Measurements from ENCODE around the gene KIF1B.

- no peak for TF ChIP-seq EZH2 (IDR thresholded peaks at IDR 0.05; ENCODE audit: borderline replicate concordance, low read depth, low read length)
- no peak for TF ChIP-seq E2F4 (CRISPR knock-in tag; IDR thresholded peaks at IDR 0.05; ENCODE audit: low read depth)
- no peak for TF ChIP-seq RAD21 (CRISPR knock-in tag; conservative IDR thresholded peaks at IDR 0.05 in 1 of 2, IDR thresholded peaks at IDR 0.05 in 1 of 2)
- no peak for TF ChIP-seq ELF4 (CRISPR knock-in tag; IDR thresholded peaks at IDR 0.05)
- no peak for TF ChIP-seq CTCF (IDR thresholded peaks at IDR 0.05 in 2 of 3, conservative IDR thresholded peaks at IDR 0.05 in 1 of 3; ENCODE audit: insufficient read depth in 2 of 3, low read depth in 1 of 3, low read length in 3 of 3)
- no peak for TF ChIP-seq TCF7 (IDR thresholded peaks at IDR 0.05; ENCODE audit: borderline replicate concordance)
- no peak for TF ChIP-seq ZNF232 (CRISPR knock-in tag; IDR thresholded peaks at IDR 0.05)
- no peak for TF ChIP-seq ARID4B (CRISPR knock-in tag; IDR thresholded peaks at IDR 0.05)
- TF ChIP-seq U2AF1 (optimal IDR thresholded peaks at IDR 0.05; ENCODE audit: low read depth, low read length): no peak
- no peak for TF ChIP-seq PATZ1 (CRISPR knock-in tag; IDR thresholded peaks at IDR 0.05; ENCODE audit: borderline replicate concordance)
- TF ChIP-seq HOXB6 (CRISPR knock-in tag; IDR thresholded peaks at IDR 0.05; ENCODE audit: borderline replicate concordance): no peak
- TF ChIP-seq SREBF1 (IDR thresholded peaks at IDR 0.05; ENCODE audit: borderline replicate concordance, low read depth, low read length): no peak
- TF ChIP-seq ZBTB43 (CRISPR knock-in tag; IDR thresholded peaks at IDR 0.05): no peak
Observed at GRCh38 chr1:10361515-10361914, 151.1 kb downstream of the KIF1B start.
